Activated T-cell treated with anti-CD3 and anti-CD28 coated beads, Interleukin-2, amount 50 U/mL, for 48 hours (primary cell): ENCODE data around the gene PSMD14.

Experiments used
- DNase-seq, 2 experiments: peaks; one replicate each; pipeline ENCODE4 v3.0.0-alpha.2; 2020

Gene PSMD14

DNA sequence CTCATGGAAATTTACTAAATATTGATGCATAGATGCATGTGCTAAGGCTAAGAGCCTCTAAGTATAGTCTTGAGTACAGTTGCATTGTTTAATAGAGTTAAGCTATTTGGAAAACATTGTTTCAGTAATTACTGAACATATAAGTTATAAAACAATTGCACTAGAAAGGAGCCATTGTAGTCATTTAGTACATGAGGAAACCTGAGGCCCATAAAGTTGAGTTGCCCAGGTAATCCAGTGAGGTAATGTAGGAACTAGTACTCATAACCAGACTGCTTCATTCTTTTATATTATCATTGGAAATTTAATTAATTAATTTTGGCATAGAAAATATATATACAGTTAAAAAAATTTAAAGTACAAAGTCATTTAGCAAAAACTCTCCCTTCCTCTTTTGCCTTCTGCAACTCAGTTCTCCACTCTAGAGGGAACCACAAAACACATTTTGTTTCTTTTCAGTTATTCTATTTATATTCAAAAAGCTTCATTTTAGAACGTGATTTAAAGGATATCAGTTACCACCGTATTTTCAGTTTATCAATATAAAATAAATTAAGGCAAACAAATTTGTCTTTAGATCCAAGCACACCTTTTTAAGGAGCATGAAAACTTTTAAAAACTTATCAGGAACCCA lies 80.0 kb downstream of the PSMD14 start:
- no peak for DNase-seq

DNA sequence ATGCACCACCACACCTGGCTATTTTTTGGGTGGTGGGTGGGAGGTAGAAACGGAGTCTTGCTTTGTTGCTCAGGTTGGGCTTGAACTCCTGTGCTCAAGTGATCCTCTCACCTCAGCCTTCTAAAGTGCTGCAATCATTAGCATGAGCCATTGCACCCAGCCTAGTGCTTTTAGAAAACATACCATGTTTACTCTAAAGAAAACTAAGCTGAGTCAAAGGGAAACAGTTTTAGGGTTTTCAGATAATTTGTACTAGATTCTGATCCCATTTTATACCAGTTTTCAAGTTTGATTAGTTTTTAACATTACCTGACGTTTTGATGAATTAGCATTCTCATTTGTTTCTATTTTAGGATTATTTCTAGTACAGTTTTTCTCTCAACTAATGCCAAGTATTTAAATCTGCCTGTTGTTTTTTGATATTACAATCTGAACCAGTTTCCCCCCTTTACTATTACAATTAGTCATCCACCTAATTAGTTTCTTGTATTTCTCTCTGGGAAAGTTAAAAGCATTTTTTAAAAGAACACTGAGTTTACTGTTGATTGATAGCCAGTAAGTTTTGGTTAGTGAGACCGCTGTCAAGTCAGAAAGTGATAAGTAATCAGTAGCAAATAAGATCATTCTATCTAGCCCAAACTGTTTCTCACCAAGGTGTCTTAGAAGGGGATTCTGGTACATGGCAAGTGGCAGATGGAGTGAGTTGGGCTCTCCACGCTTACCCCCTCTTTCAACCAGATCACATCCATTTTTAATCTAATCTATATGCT lies 83.7 kb downstream of the PSMD14 start:
- no peak for DNase-seq

DNA sequence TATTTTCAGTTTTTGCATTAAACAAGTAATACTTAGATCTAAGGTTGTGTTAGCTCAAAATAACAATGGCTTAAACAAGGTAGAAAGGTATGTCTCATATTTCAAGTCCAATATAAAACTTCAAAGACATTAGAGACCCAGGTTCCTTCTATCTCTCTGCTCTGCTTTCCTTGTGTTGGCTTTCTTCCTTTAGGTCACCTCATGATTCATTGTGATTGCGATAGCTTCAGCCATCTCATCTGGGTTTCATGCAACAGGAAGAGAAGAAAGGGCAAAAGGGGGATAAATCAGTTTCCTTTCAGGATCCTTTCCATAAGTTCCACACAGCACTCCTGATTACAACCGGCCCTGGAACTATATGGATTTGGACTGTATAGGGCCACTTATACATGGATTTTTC lies 91.9 kb downstream of the PSMD14 start:
- DNase-seq: no peak

DNA sequence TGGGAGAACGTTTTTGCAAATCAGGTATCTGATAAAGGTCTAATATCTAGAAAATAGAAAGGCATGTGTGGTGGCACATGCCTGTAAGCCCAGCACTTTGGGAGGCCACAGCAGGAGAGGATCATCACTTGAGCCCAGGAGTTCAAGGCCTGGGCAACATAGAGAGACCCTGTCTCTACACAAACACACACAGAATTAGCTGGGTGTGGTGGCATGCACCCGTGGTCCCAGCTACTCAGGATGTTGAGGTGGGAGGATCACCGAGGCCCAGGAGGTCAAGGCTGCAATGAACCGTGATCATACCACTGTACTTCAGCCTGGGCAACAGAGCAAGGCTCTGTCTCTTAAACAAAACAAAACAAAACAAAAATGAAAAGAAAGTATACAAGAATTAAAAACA lies 94.1 kb downstream of the PSMD14 start:
- DNase-seq: no peak

- no peak for DNase-seq
Observed at GRCh38 chr2:161406316-161406715, 98.1 kb downstream of the PSMD14 start.

DNA sequence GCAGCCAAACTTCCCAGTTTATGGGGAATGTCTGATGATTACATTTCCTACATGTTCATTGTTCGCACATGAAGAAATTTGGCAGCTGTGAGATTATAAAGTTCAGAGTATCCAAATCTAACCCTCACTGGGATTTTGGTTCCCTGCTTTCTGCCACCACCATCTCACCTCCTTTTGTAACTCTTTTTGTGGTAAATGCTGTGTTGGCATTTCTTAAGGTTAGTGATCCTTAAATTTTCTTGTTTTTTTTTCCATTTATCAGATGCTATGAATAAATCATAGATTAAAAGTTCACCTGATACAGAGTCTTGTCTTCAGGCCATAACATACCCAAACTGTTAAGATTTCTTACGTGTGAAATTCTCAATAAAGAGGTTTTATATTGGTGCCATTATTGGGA lies 99.4 kb downstream of the PSMD14 start:
- DNase-seq: no peak

DNA sequence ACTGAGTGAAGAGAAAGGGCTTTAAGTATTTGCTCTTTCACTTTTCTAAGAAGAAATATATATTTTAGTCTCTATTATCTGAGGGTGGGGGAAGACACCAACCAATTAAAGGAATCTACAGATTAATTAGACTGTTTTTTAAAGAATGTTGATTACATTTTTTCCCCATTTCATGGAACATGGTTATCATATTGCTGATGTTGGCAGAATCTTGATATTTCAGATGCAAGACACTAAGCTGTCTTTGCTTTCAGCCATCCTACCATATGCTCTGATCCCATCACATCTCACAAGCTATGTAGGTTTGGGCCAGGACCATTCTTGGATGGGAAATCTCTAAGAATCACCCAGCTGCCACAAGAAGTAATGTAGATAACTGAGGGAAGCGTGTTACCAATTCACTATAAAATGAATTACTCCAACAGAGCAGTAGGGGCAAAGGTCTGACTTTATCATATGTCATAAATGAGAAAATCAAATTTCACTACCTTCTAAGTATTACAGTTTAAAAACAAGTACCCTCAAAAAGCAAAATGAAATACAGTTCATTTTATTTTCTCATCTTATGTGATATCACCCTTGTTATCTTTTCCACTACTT lies 101.2 kb downstream of the PSMD14 start:
- no peak for DNase-seq

GRCh38 chr2:161412346-161412745 lies 104.1 kb downstream of the PSMD14 start:
- no peak for DNase-seq

DNA sequence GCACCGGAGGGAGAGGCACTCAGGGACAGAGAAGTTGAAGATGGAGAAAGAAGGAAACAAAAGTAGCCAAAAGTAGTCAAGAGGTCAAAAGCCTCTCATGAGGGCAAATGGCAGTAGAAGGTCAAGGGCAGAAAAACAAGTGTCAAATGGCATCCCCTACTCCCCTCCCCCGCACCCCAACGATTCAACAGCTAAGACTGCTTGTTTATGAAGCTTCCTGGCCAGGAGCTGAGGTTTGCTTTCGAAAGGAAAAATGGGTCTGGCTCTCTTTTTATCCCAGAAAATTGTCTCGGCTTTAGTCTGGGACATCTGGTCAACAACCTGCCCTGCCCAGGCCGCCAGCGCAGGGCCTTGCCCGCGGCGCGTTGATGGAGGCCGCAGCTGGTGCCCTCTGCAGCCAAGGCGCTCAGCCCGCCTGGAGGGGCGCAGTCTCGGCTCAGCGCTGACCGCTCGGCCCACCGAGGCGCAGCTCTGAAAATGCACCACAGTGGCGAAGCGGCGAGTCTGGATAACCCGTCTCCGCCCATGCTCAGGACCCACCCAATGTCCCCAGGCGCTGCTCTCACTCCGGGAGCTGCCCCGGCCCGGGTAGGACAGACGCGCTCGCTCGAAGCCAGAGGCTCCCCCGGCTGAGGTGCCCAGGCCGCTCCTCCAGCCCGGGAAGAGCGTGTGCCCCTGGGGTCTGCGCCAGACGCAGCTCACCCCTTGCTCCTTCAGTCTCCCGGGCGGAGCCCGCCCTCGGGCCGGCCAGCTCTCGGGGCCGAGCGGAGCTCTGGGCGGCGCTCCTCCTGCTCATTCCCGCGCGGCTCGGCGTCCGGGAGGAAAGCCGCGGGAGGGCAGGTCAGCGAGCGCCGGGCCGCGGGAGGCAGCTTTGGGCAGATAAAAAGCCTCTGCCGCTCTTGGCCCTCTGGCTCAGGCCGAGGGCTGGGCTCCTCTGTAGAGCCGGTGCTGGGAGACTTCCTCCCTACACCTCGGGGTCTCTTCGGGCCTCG lies 106.1 kb downstream of the PSMD14 start:
- DNase-seq: peak; percentile 28 to 45

- peak; percentile 34 to 40 for DNase-seq
Observed at GRCh38 chr2:161415034-161415986, 107.1 kb downstream of the PSMD14 start.

DNA sequence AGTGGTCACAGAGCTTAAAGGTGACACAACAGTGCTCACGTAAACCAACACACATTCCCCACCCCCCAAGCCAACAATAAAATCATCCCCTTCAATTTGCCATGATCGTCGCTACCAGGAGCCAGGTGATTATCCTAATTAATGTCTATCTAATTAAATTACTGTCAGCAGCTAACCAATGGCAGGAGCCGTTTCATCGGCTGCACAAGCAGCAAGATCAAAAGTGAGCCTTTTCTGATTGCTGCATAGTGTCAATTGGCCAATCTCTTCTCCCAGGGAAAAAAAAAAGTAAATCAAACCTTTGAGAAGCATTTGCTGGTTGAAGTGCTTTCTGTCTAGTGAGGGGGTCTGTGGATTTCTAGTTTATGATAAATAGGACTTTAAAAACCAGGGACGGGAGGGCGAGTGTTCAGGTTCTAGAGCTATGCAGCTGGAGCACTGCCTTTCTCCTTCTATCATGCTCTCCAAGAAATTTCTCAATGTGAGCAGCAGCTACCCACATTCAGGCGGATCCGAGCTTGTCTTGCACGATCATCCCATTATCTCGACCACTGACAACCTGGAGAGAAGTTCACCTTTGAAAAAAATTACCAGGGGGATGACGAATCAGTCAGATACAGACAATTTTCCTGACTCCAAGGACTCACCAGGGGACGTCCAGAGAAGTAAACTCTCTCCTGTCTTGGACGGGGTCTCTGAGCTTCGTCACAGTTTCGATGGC lies 107.9 kb downstream of the PSMD14 start, which contains the start of gene TBR1:
TBR1 (plus strand) TSS at position 311 of the 721 bp plus-strand sequence; CDS start at position 425, 114 bp downstream.
- peak; percentile 24 to 35 for DNase-seq

GRCh38 chr2:161416708-161417437 lies 108.6 kb downstream of the PSMD14 start:
- peak; percentile 46 to 47 for DNase-seq

- DNase-seq: no peak
Observed at GRCh38 chr2:161417438-161418274, 109.4 kb downstream of the PSMD14 start.

DNA sequence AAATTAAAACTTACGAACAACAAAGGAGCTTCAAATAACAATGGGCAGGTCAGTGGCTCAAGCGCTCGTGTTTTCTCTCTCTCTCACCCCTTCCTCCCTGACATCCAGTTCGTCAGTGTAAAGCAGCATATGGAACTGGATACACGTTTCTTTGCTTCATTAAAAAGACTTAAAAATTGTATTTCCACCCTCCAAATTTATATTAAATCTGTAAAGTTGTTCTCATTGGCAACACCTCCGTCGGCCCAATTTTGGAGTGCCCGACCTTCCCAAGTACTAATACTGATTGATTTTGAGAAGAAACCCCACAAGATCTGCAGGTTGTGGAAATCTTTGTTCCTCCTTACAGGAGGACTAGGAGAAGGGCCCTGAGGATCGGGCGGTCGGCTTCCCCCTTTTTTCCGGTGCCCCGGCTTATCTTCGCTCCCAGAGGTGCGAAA lies 110.1 kb downstream of the PSMD14 start:
- peak in 1 of 2 experiments; percentile 22 for DNase-seq

GRCh38 chr2:161418715-161419637 lies 110.8 kb downstream of the PSMD14 start:
- peak; percentile 32 to 40 for DNase-seq

DNA sequence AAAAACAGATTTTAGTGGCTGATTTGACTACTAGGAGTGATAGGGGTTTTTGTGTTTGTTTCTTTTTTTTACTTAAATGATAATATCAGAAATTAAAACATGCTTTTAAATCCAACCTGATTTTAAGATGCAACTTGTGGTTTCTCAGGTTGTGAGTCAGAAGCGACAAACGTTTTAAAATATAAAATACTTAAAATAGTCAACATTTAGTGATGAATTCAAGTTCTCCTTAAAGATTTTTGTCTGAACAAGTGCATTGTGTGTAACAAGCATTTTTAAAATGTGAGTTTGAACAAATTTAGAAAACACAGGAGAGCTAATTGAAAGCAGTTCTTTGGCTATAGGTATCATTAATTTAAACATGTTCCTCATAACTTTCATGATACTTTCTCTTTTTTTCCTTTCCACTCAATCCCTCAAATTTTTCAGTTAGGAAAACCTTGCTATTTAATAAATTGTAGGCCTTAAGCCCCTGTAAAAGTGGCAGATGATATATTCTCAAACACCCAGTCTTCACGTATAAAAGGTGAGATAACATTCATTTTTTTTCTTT lies 111.5 kb downstream of the PSMD14 start:
- DNase-seq: no peak

DNA sequence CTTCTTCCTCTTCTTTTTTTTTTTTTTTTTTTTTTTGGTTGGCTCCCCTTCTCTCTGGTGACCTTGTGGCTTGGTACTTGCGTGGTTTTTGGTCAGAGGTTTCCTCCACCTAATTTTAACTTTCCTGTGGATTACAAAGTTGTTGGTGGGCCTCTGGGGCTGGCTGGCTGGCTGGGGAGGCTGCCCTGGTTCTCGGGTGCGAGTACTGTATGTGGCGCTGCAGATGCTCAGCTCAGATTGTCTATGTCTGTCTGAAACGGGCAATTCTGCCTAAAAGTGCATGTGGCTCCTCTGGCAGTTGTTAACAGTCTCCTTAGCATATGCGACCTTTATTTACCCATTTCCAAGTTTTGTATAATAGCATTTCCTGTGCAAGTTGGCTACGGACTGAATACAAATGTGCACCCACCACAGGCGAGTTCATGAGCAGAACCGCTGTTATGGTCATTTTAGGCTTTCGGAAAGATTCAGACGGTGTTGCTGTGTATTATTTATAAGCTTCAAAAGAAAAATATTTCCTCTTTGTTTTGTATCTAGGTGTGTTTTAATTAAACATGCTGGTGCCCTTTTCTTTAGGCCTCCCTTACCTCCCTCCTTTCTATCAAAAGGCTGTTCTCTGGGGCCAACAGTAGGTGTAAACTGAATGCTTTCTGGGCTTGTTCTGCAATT lies 112.3 kb downstream of the PSMD14 start:
- no peak for DNase-seq
